ENCODE results near the gene ZFYVE9.
"Not testable (repeated sequence)": the region's sequence is repeated elsewhere in the genome, so short reads cannot be mapped to it uniquely, and the experiment has no call there.

ZFYVE9 gene

GRCh38 chr1:52141513-52142219 is at the start of gene ZFYVE9:
Gene ZFYVE9, plus strand, starts transcription at chr1:52142089. Its CDS starts 91,118 bp downstream, at chr1:52233207.
- in situ Hi-C loops (cut with MboI; ENCODE audit: low sequenced_read_pairs) = no loop called here

GRCh38 chr1:52094300-52094699 is 47.6 kb upstream of the ZFYVE9 start:
- in situ Hi-C loops (cut with MboI; ENCODE audit: low sequenced_read_pairs) = not testable (repeated sequence)

- in situ Hi-C loops (cut with MboI; ENCODE audit: low sequenced_read_pairs) = no loop called here
Measured at GRCh38 chr1:52096216-52096615, 45.7 kb upstream of the ZFYVE9 start.

GRCh38 chr1:52098139-52098871 is 43.6 kb upstream of the ZFYVE9 start:
- in situ Hi-C loops (cut with MboI; ENCODE audit: low sequenced_read_pairs) = no loop called here

- in situ Hi-C loops (cut with MboI; ENCODE audit: low sequenced_read_pairs) = no loop called here
Measured at GRCh38 chr1:52102336-52103013, 39.4 kb upstream of the ZFYVE9 start.

- in situ Hi-C loops (cut with MboI; ENCODE audit: low sequenced_read_pairs) = no loop called here
Measured at GRCh38 chr1:52111492-52111891, 30.4 kb upstream of the ZFYVE9 start.

GRCh38 chr1:52112489-52112888 is 29.4 kb upstream of the ZFYVE9 start:
- in situ Hi-C loops (cut with MboI; ENCODE audit: low sequenced_read_pairs) = no loop called here

GRCh38 chr1:52119301-52120079 is 22.4 kb upstream of the ZFYVE9 start:
- in situ Hi-C loops (cut with MboI; ENCODE audit: low sequenced_read_pairs) = loop anchor here (10.0 kb wide), 1 partner anchor 175 kb away; no protein-coding TSS in a partner anchor

- in situ Hi-C loops (cut with MboI; ENCODE audit: low sequenced_read_pairs) = loop anchor here (10.0 kb wide), 1 partner anchor 172 kb away; no protein-coding TSS in a partner anchor
Measured at GRCh38 chr1:52122384-52122783, 19.5 kb upstream of the ZFYVE9 start.

- in situ Hi-C loops (cut with MboI; ENCODE audit: low sequenced_read_pairs) = loop anchor here (10.0 kb wide), 1 partner anchor 171 kb away; no protein-coding TSS in a partner anchor
Measured at GRCh38 chr1:52123622-52124021, 18.3 kb upstream of the ZFYVE9 start.

GRCh38 chr1:52125736-52126359 is 16.0 kb upstream of the ZFYVE9 start:
- in situ Hi-C loops (cut with MboI; ENCODE audit: low sequenced_read_pairs) = loop anchor here (10.0 kb wide), 1 partner anchor 169 kb away; no protein-coding TSS in a partner anchor

- in situ Hi-C loops (cut with MboI; ENCODE audit: low sequenced_read_pairs) = loop anchor here (10.0 kb wide), 1 partner anchor 167 kb away; no protein-coding TSS in a partner anchor
Measured at GRCh38 chr1:52127181-52128180, 14.4 kb upstream of the ZFYVE9 start.

- in situ Hi-C loops (cut with MboI; ENCODE audit: low sequenced_read_pairs) = no loop called here
Measured at GRCh38 chr1:52139817-52140540, 1.9 kb upstream of the ZFYVE9 start.

GRCh38 chr1:52140633-52141512 is 1.0 kb upstream of the ZFYVE9 start:
- in situ Hi-C loops (cut with MboI; ENCODE audit: low sequenced_read_pairs) = no loop called here

- in situ Hi-C loops (cut with MboI; ENCODE audit: low sequenced_read_pairs) = no loop called here
Measured at GRCh38 chr1:52142220-52143183, 613 bp downstream of the ZFYVE9 start.

GRCh38 chr1:52145137-52145536 is 3.2 kb downstream of the ZFYVE9 start:
- in situ Hi-C loops (cut with MboI; ENCODE audit: low sequenced_read_pairs) = no loop called here
